SU-DHL-6 (cell line): ENCODE measurements around the gene CCNI.

Source experiments
- H2AFZ ChIP-seq: fragments of 200-600 bp; sonication (generic); 2 replicates; pipeline ENCODE4 v1.6.1; 2014; ENCODE audit warnings: low read depth, mild to moderate bottlenecking, moderate library complexity, mixed read lengths, antibody characterized with exemption, low read length; ENCODE audit not compliant: severe bottlenecking
- H3F3A ChIP-seq: fragments of 200-600 bp; shearing (Covaris generic); 2 replicates; pipeline ENCODE4 v1.6.0; 2016; ENCODE audit warnings: antibody characterized with exemption, mild to moderate bottlenecking; ENCODE audit not compliant: insufficient read depth
- H3K27ac ChIP-seq: fragments of 200-600 bp; sonication (generic); 2 replicates; pipeline ENCODE4 v1.5.1; 2016; ENCODE audit warnings: low read depth, mild to moderate bottlenecking, low read length, moderate library complexity, mixed read lengths
- H3K27me3 ChIP-seq: fragments of 200-600 bp; sonication (generic), shearing (Covaris generic); 2 replicates; pipeline ENCODE4 v1.6.0; 2014; ENCODE audit warnings: mild to moderate bottlenecking, low read length
- H3K36me3 ChIP-seq: fragments of 200-600 bp; sonication (generic); 2 replicates; pipeline ENCODE4 v1.6.1; 2014; ENCODE audit warnings: mild to moderate bottlenecking, low read length, mixed read lengths
- H3K4me2 ChIP-seq: fragments of 300-600, 200-600 bp; shearing (Covaris generic), sonication (generic); 2 replicates; pipeline ENCODE4 v1.6.0; 2014; ENCODE audit warnings: low read length, low read depth, mild to moderate bottlenecking; ENCODE audit not compliant: poor library complexity, severe bottlenecking
- H3K4me3 ChIP-seq: fragments of 200-600 bp; sonication (generic); 2 replicates; pipeline ENCODE4 v1.5.1; 2014; ENCODE audit warnings: antibody characterized with exemption, low read length, mild to moderate bottlenecking, mixed read lengths; ENCODE audit not compliant: insufficient read depth, poor library complexity, severe bottlenecking
- H3K79me2 ChIP-seq: fragments of 200-600 bp; sonication (generic); 2 replicates; pipeline ENCODE4 v1.6.1; 2014; ENCODE audit warnings: mild to moderate bottlenecking, low read length, moderate library complexity; ENCODE audit not compliant: insufficient read depth
- H3K9ac ChIP-seq: fragments of 200-600 bp; sonication (generic); 2 replicates; pipeline ENCODE4 v1.7.0; 2014; ENCODE audit warnings: mild to moderate bottlenecking, low read length
- H3K9me2 ChIP-seq: fragments of 200-600 bp; sonication (generic); replicated peaks from 2 replicates; pipeline ENCODE4 v1.6.1; 2014; ENCODE audit warnings: low read length; ENCODE audit not compliant: insufficient read depth
- H3K9me3 ChIP-seq: fragments of 200-600 bp; sonication (generic); 2 replicates; pipeline ENCODE4 v1.6.1; 2014; ENCODE audit warnings: low read length, mixed read lengths; ENCODE audit not compliant: insufficient read depth
- H4K20me1 ChIP-seq: fragments of 200-600 bp; sonication (generic); 2 replicates; pipeline ENCODE4 v1.6.1; 2014; ENCODE audit warnings: low read depth, mild to moderate bottlenecking, antibody characterized with exemption, low read length, moderate library complexity, mixed read lengths
- EZH2phosphoT487 ChIP-seq: fragments of 200-600 bp; sonication (generic), shearing (Covaris generic); conservative IDR thresholded peaks from 2 replicates; pipeline ENCODE4 v1.6.1; 2018; ENCODE audit warnings: mild to moderate bottlenecking, antibody characterized with exemption, low read length, moderate library complexity, mixed read lengths
- TF ChIP-seq, protein P1 (sequence below): fragments of 200-600 bp; sonication (generic); IDR thresholded peaks from one replicate; pipeline ENCODE4 v1.5.1; 2017; ENCODE audit warnings: antibody characterized with exemption, mild to moderate bottlenecking, low read length, moderate library complexity; ENCODE audit not compliant: insufficient read depth, poor library complexity, severe bottlenecking

Gene CCNI

DNA sequence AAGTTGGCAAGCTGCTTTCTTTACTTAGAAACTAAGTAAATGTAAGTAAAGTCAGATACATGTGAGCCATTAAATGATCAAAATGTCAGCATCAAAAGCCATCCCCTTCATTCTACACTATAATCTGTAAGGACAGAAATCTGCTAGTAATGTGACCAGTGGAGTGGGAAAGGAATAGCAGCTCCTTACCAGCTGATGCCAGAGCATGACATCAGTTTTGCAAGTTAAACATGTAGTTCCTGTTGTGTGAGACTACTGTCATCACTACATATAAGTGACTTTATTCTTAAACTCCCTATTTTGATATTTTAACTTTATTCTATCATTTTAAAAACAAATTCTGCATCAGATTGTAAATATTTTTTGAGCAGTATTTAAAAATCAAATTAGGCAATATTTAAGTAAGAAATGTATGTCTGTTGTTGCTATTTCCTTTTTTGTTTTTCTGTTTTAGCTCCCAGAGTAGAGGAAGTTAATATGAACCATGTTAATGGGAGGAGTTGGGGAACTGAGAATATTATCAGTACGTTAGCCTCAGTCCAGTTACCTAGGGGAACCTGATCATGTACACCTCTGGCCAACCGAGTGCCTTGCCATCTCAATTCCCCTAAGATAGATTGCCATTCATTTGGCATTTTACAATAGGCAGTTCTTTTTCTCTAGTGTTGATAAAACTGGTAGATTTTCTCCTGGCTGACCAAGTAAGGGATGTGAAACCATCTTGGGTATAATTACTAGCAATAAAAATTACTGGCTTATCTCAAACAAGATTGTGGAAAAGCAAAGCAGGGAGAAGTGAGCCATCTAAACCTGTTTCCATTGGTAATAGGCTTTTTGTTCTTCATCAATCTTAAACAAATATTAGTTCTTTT is 34.7 kb downstream of the CCNI start:
- H4K20me1 ChIP-seq, result no peaks in the 10 kb centered on the region
- no peak overlapping the region for H2AFZ ChIP-seq
- no peak overlapping the region for H3K4me3 ChIP-seq
- H3K36me3 ChIP-seq, result 0 out of 2 replicates have a peak, but pooled peaks cover under 1% of the 10 kb centered on the region
- H3K9me2 ChIP-seq, result no peaks in the 10 kb centered on the region
- H3K27ac ChIP-seq, result no peak overlapping the region
- H3K4me2 ChIP-seq, result no peak overlapping the region
- no peak overlapping the region for H3K9ac ChIP-seq
- no peaks in the 10 kb centered on the region for H3K79me2 ChIP-seq
- H3K9me3 ChIP-seq, result no peaks in the 10 kb centered on the region
- no peaks in the 10 kb centered on the region for H3K27me3 ChIP-seq
- no peak for TF ChIP-seq EZH2phosphoT487
- TF ChIP-seq, protein P1, sequence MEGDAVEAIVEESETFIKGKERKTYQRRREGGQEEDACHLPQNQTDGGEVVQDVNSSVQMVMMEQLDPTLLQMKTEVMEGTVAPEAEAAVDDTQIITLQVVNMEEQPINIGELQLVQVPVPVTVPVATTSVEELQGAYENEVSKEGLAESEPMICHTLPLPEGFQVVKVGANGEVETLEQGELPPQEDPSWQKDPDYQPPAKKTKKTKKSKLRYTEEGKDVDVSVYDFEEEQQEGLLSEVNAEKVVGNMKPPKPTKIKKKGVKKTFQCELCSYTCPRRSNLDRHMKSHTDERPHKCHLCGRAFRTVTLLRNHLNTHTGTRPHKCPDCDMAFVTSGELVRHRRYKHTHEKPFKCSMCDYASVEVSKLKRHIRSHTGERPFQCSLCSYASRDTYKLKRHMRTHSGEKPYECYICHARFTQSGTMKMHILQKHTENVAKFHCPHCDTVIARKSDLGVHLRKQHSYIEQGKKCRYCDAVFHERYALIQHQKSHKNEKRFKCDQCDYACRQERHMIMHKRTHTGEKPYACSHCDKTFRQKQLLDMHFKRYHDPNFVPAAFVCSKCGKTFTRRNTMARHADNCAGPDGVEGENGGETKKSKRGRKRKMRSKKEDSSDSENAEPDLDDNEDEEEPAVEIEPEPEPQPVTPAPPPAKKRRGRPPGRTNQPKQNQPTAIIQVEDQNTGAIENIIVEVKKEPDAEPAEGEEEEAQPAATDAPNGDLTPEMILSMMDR, result no peak
- peaks cover 7% of the 10 kb centered on the region; the same call in 1 of the 2 replicates for H3F3A ChIP-seq

DNA sequence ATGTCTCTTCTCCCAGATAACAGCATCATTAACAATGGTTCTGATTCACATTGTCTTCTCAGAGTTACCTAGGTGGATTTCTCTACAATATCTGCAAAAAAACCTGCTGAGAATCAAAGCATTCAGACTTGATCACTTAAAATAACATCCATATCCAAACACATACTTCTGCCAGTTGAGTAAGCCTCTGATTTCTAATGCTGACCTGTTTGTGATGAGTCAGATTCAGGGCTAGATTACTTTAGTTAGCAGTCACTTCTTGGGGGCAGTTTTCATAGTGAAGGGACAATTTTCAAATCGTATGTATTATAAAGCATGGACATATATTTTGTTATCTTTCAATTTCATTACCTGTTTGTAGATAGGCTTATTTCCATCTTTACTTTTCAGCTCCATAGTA is 35.5 kb downstream of the CCNI start:
- H3K9me2 ChIP-seq, result no peaks in the 10 kb centered on the region
- no peak overlapping the region for H3K4me2 ChIP-seq
- no peaks in the 10 kb centered on the region for H3K27me3 ChIP-seq
- no peaks in the 10 kb centered on the region for H3K79me2 ChIP-seq
- H3K27ac ChIP-seq, result no peak overlapping the region
- no peak overlapping the region for H3K4me3 ChIP-seq
- H3K36me3 ChIP-seq, result no peaks in the 10 kb centered on the region
- H4K20me1 ChIP-seq, result no peaks in the 10 kb centered on the region
- peaks cover 7% of the 10 kb centered on the region; the same call in 1 of the 2 replicates for H3F3A ChIP-seq
- TF ChIP-seq, protein P1, result no peak
- H3K9me3 ChIP-seq, result no peaks in the 10 kb centered on the region
- no peak overlapping the region for H2AFZ ChIP-seq
- no peak overlapping the region for H3K9ac ChIP-seq

DNA sequence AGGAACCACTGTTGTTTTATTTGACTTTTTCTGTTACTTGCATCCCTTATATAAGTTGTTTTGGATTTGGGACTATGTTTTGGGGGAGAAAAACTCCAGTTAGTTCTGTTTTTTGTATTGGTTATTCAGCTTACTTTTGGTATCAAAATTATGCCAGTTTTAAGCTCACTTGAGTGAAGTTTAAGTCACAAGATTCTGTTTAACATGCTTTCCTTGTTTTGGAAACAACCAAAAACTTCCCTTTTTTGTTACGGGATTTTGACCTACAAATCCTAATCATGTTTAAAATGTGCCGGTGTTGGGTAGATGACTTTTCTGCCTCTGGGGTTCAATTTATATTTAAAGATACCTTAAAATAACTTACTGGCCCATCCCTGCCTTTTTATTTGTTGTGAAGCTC is 36.0 kb downstream of the CCNI start:
- no peaks in the 10 kb centered on the region for H3K79me2 ChIP-seq
- H3K4me3 ChIP-seq, result no peak overlapping the region
- no peak overlapping the region for H3K4me2 ChIP-seq
- H3K27me3 ChIP-seq, result no peaks in the 10 kb centered on the region
- H3K9me2 ChIP-seq, result no peaks in the 10 kb centered on the region
- H2AFZ ChIP-seq, result no peak overlapping the region
- peaks cover 2% of the 10 kb centered on the region; the same call in 1 of the 2 replicates for H3F3A ChIP-seq
- H3K36me3 ChIP-seq, result no peaks in the 10 kb centered on the region
- TF ChIP-seq, protein P1, result no peak
- TF ChIP-seq EZH2phosphoT487, result no peak
- no peak overlapping the region for H3K27ac ChIP-seq
- H3K9me3 ChIP-seq, result no peaks in the 10 kb centered on the region
- no peak overlapping the region for H3K9ac ChIP-seq
- H4K20me1 ChIP-seq, result no peaks in the 10 kb centered on the region
